Adrenal gland (tissue), 12 donors: ENCODE data around the gene PRMT7. TPM values are rescaled to one million over a fixed set of nuclear protein-coding genes. Genes with fewer than 3 reads are reported as not detected.

Experiments used
- DNase-seq, 7 donors: peaks; one replicate each; pipeline ENCODE4 v3.0.0-alpha.2; 2019 to 2020
- H3K27ac ChIP-seq, 5 donors: fragments of 200-600 bp; sonication (generic) in 4 of 5; 1 replicate in 3 of 5; 2 replicates in 2 of 5; pipeline versions ENCODE4 v1.5.1 to v1.8.0; 2016 to 2020; ENCODE audit warnings: mild to moderate bottlenecking in 1 of 5
- H3K27me3 ChIP-seq: fragments of 200-600 bp; 2 replicates; pipeline ENCODE4 v1.8.0; 2021
- H3K36me3 ChIP-seq, 2 donors: fragments of 200-600 bp; replicated peaks in 1 of 2; 1 replicate in 1 of 2; 2 replicates in 1 of 2; pipeline versions ENCODE4 v1.5.1 to v1.8.0; 2018 to 2022
- H3K4me1 ChIP-seq, 2 donors: fragments of 200-600 bp; replicated peaks in 1 of 2; 1 replicate in 1 of 2; 2 replicates in 1 of 2; pipeline versions ENCODE4 v1.5.1 to v1.8.0; 2018 to 2021
- H3K4me3 ChIP-seq, 4 donors: fragments of 200-600 bp; sonication (generic) in 3 of 4; one replicate each; pipeline ENCODE4 v1.5.1; 2016 to 2018
- H3K9me3 ChIP-seq, 3 donors: fragments of 200-600 bp; sonication (generic) in 1 of 3; replicated peaks in 1 of 3; 1 replicate in 2 of 3; 2 replicates in 1 of 3; pipeline versions ENCODE4 v1.5.1 to v1.8.0; 2016 to 2021
- CTCF ChIP-seq, 6 experiments: fragments of 450-650 bp in 4 of 6; fragments of 200-600 bp in 2 of 6; sonication (generic) in 1 of 6; IDR thresholded peaks; 1 replicate in 5 of 6; 2 replicates in 1 of 6; pipeline versions ENCODE4 v1.5.1 to v1.8.0; 2016 to 2021; ENCODE audit warnings: antibody characterized with exemption in 6 of 6, mild to moderate bottlenecking in 2 of 6, moderate library complexity in 1 of 6
- POLR2A ChIP-seq, 2 donors: fragments of 450-650 bp; IDR thresholded peaks; one replicate each; pipeline ENCODE4 v1.6.1; 2017; ENCODE audit warnings: antibody characterized with exemption in 2 of 2, mild to moderate bottlenecking in 2 of 2, moderate library complexity in 1 of 2
- WGBS, 4 donors: extraction: QIAGEN DNeasy Blood & Tissue Kit in 2 of 4; methylation state at CpG; one replicate each; pipeline versions ENCODE4 v1.1.5 to v1.1.7; 2013 to 2017; 5-methylcytosine and 5-hydroxymethylcytosine counted together
- intact Hi-C, 2 donors: fragments of 100-400 bp; cut with DNase I; formaldehyde crosslinking; loops; one replicate each; pipeline versions ENCODE4 v1.14.1 to v1.15.0; 2022 to 2023
- polyA plus RNA-seq, 3 donors: library from polyadenylated mRNA; stranded (reverse); fragments of 200-250 nt in 2 of 3; fragments of 350-450 nt in 1 of 3; fragmentation: Illumina TruSeq in 1 of 3; extraction: RNeasy Lipid Tissue Mini Kit (QIAGEN cat#74804) in 1 of 3; gene quantifications; one replicate each; pipeline ENCODE4 v1.2.3, GENCODE V29; 2013 to 2014
- total RNA-seq, 9 donors: library from RNA; depleted of rRNA in 4 of 9; stranded (reverse); fragments of >200 nt in 4 of 9; fragments of 120-200 nt in 1 of 9; fragmentation: NEBNext Ultra II Directional in 1 of 9; extraction: Animal tissue kit (Norgen Biotek cat#: 25700) in 1 of 9; gene quantifications; one replicate each; pipeline versions ENCODE4 v1.1.0 to v1.2.4, GENCODE V29; 2013 to 2023
- donor health status: healthy with polysubstance abuse.
- donor health status: Bipolar disorder and iron deficiency.
- donor health status: DM: yes; HTN: yes; CAD: no.
- donor health status: DM: no; HTN: no; CAD: no.
- donor health status: DM: no; HTN: no; CAD: no.
- donor health status: DM: yes; HTN: yes; CAD: no.

PRMT7 gene
- total and polyA plus RNA-seq, 12 donors = 30.0 to 141 (median 42.7) TPM

- TF ChIP-seq POLR2A (IDR thresholded peaks at IDR 0.05) (no peak), CTCF (IDR thresholded peaks at IDR 0.05) (no peak)
- intact Hi-C loops = no loop called here
- Histone ChIP-seq H3K4me1 (no peaks in the 10 kb centered on the region), H3K9me3 (no peaks in the 10 kb centered on the region), H3K27ac (no peak overlapping the region), H3K36me3 (no peaks in the 10 kb centered on the region), H3K27me3 (no peaks in the 10 kb centered on the region), H3K4me3 (no peak overlapping the region)
- DNase-seq = no peak
- 83 to 88% (median 87%) methylated on average over 1 to 10 of the region's 10 CpGs for WGBS, 4 donors
These were observed 63.5 kb downstream of the PRMT7 start for GRCh38 chr16:68374246-68374805.

GRCh38 chr16:68374961-68375660, 64.3 kb downstream of the PRMT7 start:
- no peak for DNase-seq
- TF ChIP-seq CTCF (IDR thresholded peaks at IDR 0.05) (no peak), POLR2A (IDR thresholded peaks at IDR 0.05) (no peak)
- Histone ChIP-seq H3K36me3 (no peaks in the 10 kb centered on the region), H3K9me3 (no peaks in the 10 kb centered on the region), H3K4me3 (no peak overlapping the region), H3K27ac (no peak overlapping the region), H3K27me3 (no peaks in the 10 kb centered on the region), H3K4me1 (no peaks in the 10 kb centered on the region)
- intact Hi-C loops = no loop called here
- WGBS, 4 donors = 85 to 90% (median 88%) methylated on average over 4 to 9 of the region's 9 CpGs

- WGBS, 4 donors = 94 to 99% (median 95%) methylated on average over 8 to 11 of the region's 11 CpGs
These were observed 65.2 kb downstream of the PRMT7 start for GRCh38 chr16:68375801-68376536.

More at GRCh38 chr16:68375801-68376536, 65.2 kb downstream of the PRMT7 start:
- Histone ChIP-seq H3K36me3 (no peaks in the 10 kb centered on the region), H3K9me3 (no peaks in the 10 kb centered on the region), H3K4me3 (no peak overlapping the region), H3K27ac (no peak overlapping the region), H3K4me1 (no peaks in the 10 kb centered on the region), H3K27me3 (no peaks in the 10 kb centered on the region)
- intact Hi-C loops = no loop called here
- TF ChIP-seq CTCF (IDR thresholded peaks at IDR 0.05) (no peak), POLR2A (IDR thresholded peaks at IDR 0.05) (no peak)
- DNase-seq = no peak
